ENCODE results near the gene RALGAPB.

RALGAPB gene

DNA sequence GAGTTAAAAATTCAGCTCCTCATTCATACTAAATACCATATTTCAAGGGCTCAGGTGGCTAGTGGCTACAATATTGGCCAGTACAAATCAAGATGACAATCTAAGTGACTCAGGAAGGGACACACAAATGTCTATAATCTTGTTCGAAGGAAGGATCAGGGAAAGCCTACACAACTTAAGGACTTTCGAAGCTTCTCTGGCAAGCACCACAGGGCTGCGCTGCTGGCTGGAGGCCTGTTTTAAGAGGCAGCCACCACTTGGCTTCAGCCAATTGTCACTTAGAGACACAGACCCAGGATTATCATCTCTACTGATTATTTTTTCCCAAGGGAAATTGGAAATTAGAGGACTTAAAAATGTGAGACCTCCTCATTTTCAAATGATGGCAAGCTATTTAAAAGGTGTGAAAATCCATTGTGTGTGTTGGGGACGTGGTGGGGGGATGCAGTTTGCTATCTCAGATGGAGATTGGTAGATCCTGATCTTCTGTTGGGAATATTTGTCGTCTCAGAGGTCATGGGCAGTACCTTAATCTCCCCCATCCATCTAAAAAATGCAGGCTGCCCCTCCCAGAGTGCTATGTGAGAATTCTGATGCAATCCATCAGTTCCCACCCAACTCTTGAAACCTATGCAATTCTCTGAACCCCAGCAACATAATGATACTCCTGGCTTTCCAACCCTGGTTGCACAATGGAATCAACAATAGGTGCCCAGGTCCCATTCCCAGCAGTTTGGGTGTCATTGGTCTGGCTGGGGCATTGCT lies 140.3 kb downstream of the RALGAPB start:
- no peak for DNase-seq (ENCODE audit: low read depth)
- TF ChIP-seq MYC (IDR thresholded peaks at IDR 0.05; ENCODE audit: low read depth, low read length): no peak
- no peak for TF ChIP-seq MAX (IDR thresholded peaks at IDR 0.05; ENCODE audit: low read depth, low read length)
- H3K4me3 ChIP-seq (ENCODE audit: low read depth, low read length): no peak overlapping the region

- DNase-seq (ENCODE audit: low read depth): no peak
- no peak overlapping the region for H3K4me3 ChIP-seq (ENCODE audit: low read depth, low read length)
- TF ChIP-seq POLR2A (IDR thresholded peaks at IDR 0.05; ENCODE audit: extremely low read depth, insufficient read length): no peak
- TF ChIP-seq, protein P1, sequence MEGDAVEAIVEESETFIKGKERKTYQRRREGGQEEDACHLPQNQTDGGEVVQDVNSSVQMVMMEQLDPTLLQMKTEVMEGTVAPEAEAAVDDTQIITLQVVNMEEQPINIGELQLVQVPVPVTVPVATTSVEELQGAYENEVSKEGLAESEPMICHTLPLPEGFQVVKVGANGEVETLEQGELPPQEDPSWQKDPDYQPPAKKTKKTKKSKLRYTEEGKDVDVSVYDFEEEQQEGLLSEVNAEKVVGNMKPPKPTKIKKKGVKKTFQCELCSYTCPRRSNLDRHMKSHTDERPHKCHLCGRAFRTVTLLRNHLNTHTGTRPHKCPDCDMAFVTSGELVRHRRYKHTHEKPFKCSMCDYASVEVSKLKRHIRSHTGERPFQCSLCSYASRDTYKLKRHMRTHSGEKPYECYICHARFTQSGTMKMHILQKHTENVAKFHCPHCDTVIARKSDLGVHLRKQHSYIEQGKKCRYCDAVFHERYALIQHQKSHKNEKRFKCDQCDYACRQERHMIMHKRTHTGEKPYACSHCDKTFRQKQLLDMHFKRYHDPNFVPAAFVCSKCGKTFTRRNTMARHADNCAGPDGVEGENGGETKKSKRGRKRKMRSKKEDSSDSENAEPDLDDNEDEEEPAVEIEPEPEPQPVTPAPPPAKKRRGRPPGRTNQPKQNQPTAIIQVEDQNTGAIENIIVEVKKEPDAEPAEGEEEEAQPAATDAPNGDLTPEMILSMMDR (IDR thresholded peaks at IDR 0.05; ENCODE audit: low read depth, low read length): no peak
- TF ChIP-seq MYC (IDR thresholded peaks at IDR 0.05; ENCODE audit: low read depth, low read length): no peak
- no peak for TF ChIP-seq MAX (IDR thresholded peaks at IDR 0.05; ENCODE audit: low read depth, low read length)
Measured at GRCh38 chr20:38615283-38615682, 142.6 kb downstream of the RALGAPB start.

DNA sequence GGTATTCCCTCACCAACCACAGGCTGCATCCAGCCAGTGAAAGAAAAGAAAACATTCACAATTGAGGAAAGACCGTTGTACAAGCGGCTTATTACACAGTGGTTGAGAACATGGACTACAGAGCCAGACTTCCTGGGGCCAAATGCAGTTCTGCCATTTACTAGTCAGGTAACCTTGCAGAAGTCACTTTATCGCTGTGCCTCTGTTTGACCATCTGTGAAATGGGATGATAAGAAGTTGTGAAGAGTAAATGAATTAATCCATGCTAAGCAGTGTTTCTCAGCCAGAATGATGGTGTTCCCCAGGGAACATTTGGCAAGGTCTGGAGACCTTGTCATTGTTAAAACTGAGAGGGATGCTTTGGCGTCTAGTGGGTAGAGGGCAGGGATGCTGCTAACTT lies 143.8 kb downstream of the RALGAPB start:
- TF ChIP-seq POLR2A (IDR thresholded peaks at IDR 0.05; ENCODE audit: extremely low read depth, insufficient read length): no peak
- TF ChIP-seq, protein P1 (IDR thresholded peaks at IDR 0.05; ENCODE audit: low read depth, low read length): no peak
- TF ChIP-seq MYC (IDR thresholded peaks at IDR 0.05; ENCODE audit: low read depth, low read length): no peak
- TF ChIP-seq MAX (IDR thresholded peaks at IDR 0.05; ENCODE audit: low read depth, low read length): no peak
- no peak for DNase-seq (ENCODE audit: low read depth)
- H3K4me3 ChIP-seq (ENCODE audit: low read depth, low read length): no peak overlapping the region

DNA sequence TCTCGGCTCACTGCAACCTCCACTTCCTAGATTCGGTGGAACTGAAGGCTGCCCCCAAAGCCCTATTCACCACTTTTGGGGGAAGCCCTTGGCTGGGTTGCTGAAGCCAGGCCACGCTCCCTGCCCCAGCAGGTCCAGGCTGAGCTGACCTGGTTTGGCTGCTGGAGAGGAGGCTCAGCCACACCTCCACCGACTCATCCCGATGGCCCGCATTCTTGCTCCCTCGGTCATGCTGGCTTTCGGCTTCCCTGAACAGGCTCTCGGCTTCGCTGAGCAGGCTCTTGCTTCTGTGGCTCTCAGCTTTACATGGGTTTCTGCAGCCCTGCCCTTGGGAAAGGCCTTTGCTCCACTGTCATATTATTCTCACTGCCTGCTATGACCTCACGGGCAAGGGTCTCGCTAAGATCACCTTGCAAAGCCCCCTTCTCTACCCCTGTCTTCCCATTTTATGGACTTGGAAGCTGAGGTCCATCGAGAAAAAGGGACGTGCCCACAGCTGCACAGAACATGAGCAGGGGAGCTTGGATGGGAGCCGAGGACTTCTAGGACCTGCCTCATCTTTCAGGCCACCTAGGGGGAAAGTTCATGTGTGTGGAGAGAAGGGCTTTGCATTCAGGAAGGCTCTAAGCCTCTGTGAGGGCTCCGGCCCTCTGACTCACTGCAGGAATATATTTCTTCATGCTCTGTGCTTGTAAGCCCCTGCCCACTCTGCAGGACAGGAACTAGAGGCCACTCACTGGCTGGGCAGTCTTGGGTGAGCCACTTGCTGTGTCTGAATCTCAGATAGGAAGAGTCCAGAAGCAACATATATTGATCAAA lies 144.6 kb downstream of the RALGAPB start:
- no peak for DNase-seq (ENCODE audit: low read depth)
- TF ChIP-seq POLR2A (IDR thresholded peaks at IDR 0.05; ENCODE audit: extremely low read depth, insufficient read length) (no peak), MAX (IDR thresholded peaks at IDR 0.05; ENCODE audit: low read depth, low read length) (no peak), MYC (IDR thresholded peaks at IDR 0.05; ENCODE audit: low read depth, low read length) (no peak)
- TF ChIP-seq, protein P1 (IDR thresholded peaks at IDR 0.05; ENCODE audit: low read depth, low read length): no peak
- H3K4me3 ChIP-seq (ENCODE audit: low read depth, low read length): no peak overlapping the region

GRCh38 chr20:38617830-38618196 lies 145.2 kb downstream of the RALGAPB start:
- H3K4me3 ChIP-seq (ENCODE audit: low read depth, low read length): no peak overlapping the region
- no peak for DNase-seq (ENCODE audit: low read depth)
- TF ChIP-seq, protein P1 (IDR thresholded peaks at IDR 0.05; ENCODE audit: low read depth, low read length): no peak
- TF ChIP-seq MAX (IDR thresholded peaks at IDR 0.05; ENCODE audit: low read depth, low read length) (no peak), MYC (IDR thresholded peaks at IDR 0.05; ENCODE audit: low read depth, low read length) (no peak), POLR2A (IDR thresholded peaks at IDR 0.05; ENCODE audit: extremely low read depth, insufficient read length) (no peak)

DNA sequence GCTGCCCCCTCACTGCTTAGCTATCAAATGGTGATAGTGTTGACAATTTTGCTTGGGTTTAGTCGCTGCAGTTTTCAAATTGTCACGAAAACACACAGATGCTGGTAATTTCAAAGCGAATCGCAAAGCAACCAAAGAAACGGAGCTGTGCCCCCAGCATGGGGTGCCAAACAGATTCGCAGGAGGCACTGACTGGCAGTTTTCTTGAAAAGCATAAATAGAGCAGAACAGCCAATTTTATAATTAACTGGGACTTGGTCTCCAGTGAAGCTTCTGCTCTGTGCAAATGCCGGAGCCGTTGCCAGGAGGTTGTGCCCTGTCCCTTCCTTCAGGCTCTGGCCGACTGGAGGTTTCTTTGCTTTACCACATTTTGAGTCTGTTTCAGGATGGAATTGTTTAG lies 147.8 kb downstream of the RALGAPB start:
- TF ChIP-seq MAX (IDR thresholded peaks at IDR 0.05; ENCODE audit: low read depth, low read length) (no peak), POLR2A (IDR thresholded peaks at IDR 0.05; ENCODE audit: extremely low read depth, insufficient read length) (no peak), MYC (IDR thresholded peaks at IDR 0.05; ENCODE audit: low read depth, low read length) (no peak)
- TF ChIP-seq, protein P1 (IDR thresholded peaks at IDR 0.05; ENCODE audit: low read depth, low read length): no peak
- no peak overlapping the region for H3K4me3 ChIP-seq (ENCODE audit: low read depth, low read length)
- no peak for DNase-seq (ENCODE audit: low read depth)

Data from NB4 (cell line).